HCT116 (cell line): ENCODE results near the gene FKBP4.
A peak's percentile ranks its signal among the peaks of the same experiment; 100 is the strongest.

Source experiments
- ELF1 ChIP-seq: IDR thresholded peaks from 2 replicates; pipeline ENCODE4 v1.6.1; 2012; ENCODE audit warnings: low read depth, borderline replicate concordance
- EZH2phosphoT487 ChIP-seq: fragments of 200-600 bp; IDR thresholded peaks from 2 replicates; pipeline ENCODE4 v1.6.1; 2018; ENCODE audit warnings: antibody characterized with exemption, borderline replicate concordance
- POLR2A ChIP-seq: IDR thresholded peaks from 2 replicates; pipeline ENCODE4 v1.7.0; 2011; ENCODE audit warnings: borderline replicate concordance; ENCODE audit not compliant: insufficient read depth, insufficient read length; ENCODE audit errors: extremely low read depth
- SP1 ChIP-seq: IDR thresholded peaks from 2 replicates; pipeline ENCODE4 v1.6.1; 2012; ENCODE audit warnings: low read depth
- ZNF274 ChIP-seq: fragments of 200-500 bp; sonication (Bioruptor generic); IDR thresholded peaks from 2 replicates; pipeline ENCODE4 v1.6.1; 2014; ENCODE audit warnings: mild to moderate bottlenecking, low read depth, low read length, inconsistent platforms
- TF ChIP-seq, protein P1 (sequence below), 3 experiments: fragments of 200-600 bp in 1 of 3; sonication (generic) in 1 of 3; IDR thresholded peaks in 2 of 3; conservative IDR thresholded peaks in 1 of 3; 2 replicates each; pipeline ENCODE4 v1.5.1; 2012 to 2017; ENCODE audit warnings: low read depth in 2 of 3, low read length in 2 of 3, antibody characterized with exemption in 1 of 3, borderline replicate concordance in 1 of 3, control low read depth in 1 of 3, mild to moderate bottlenecking in 1 of 3, mixed read lengths in 1 of 3, mixed run types in 1 of 3, moderate library complexity in 1 of 3; ENCODE audit not compliant: insufficient read depth in 1 of 3
- TF ChIP-seq, protein P2 (sequence below): IDR thresholded peaks from 2 replicates; pipeline ENCODE4 v1.6.1; 2012

DNA sequence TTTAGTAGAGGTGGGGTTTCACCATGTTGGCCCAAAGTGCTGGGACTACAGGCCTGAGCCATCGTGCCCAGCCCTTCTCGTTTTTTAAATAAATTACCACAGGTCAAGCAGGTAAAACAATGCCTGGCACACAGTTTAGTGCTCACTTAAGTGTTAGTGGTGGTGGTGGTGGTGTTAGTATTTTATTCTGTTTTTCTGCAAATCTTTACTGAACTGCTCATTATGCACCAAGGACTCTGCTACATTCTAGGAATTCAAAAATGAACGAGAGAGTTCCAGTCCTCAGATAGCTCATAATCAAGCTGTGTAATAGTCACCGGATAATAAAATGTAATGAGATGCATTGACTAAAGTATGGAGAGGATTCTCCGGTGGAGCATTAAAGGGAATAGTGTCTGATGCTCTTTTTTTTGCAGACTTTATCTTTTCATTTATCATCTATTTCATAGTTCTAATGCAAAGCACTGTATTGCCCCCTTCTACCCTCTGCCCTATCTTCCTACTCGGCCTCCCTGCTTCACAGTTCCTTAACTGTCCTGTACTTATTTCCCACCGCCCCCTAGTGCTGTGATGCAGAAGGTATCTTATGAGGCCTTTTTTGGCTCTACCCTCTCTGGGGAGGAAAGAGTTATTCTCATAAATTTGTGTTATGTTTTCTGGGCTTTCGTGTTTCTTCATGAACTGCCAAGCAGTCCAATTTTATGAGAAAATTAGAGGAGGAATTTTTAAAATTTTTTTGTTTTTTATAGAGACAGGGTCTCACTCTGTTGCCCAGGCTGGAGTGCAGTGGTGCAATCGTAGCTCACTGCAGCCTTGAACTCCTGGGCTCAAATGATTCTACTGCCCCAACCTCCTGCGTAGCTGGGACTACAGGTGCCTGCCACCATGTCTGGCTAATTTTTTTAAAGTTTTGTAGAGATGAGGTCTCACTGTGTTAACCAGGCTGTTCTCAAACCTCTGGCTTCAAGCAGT lies 18.7 kb downstream of the FKBP4 start:
- TF ChIP-seq EZH2phosphoT487, result no peak
- no peak for TF ChIP-seq POLR2A
- no peak for TF ChIP-seq ELF1
- no peak for TF ChIP-seq SP1
- TF ChIP-seq, protein P1, sequence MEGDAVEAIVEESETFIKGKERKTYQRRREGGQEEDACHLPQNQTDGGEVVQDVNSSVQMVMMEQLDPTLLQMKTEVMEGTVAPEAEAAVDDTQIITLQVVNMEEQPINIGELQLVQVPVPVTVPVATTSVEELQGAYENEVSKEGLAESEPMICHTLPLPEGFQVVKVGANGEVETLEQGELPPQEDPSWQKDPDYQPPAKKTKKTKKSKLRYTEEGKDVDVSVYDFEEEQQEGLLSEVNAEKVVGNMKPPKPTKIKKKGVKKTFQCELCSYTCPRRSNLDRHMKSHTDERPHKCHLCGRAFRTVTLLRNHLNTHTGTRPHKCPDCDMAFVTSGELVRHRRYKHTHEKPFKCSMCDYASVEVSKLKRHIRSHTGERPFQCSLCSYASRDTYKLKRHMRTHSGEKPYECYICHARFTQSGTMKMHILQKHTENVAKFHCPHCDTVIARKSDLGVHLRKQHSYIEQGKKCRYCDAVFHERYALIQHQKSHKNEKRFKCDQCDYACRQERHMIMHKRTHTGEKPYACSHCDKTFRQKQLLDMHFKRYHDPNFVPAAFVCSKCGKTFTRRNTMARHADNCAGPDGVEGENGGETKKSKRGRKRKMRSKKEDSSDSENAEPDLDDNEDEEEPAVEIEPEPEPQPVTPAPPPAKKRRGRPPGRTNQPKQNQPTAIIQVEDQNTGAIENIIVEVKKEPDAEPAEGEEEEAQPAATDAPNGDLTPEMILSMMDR (IDR thresholded peaks at IDR 0.05 in 2 of 3, conservative IDR thresholded peaks at IDR 0.05 in 1 of 3; ENCODE audit: borderline replicate concordance in 1 of 3, insufficient read depth in 1 of 3, low read depth in 2 of 3, low read length in 2 of 3), result peak; percentile 61 to 77 (median 74); a peak in 5 of 6 replicates
- TF ChIP-seq, protein P2, sequence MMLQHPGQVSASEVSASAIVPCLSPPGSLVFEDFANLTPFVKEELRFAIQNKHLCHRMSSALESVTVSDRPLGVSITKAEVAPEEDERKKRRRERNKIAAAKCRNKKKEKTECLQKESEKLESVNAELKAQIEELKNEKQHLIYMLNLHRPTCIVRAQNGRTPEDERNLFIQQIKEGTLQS, result no peak
- TF ChIP-seq ZNF274, result no peak
